D721Med (cell line): Measurements from ENCODE around the gene ATXN1.

Experiments
- DNase-seq: peaks from one replicate; pipeline ENCODE4 v3.0.0; 2011; ENCODE audit warnings: low spot score; ENCODE audit not compliant: insufficient read length
- FAIRE-seq: peaks from 2 replicates; lab custom pipeline; 2011; peaks lifted over from hg19 to GRCh38; lab: Jason Lieb, UNC
- CTCF ChIP-seq: IDR thresholded peaks from 2 replicates; pipeline ENCODE4 v1.5.1; 2012; ENCODE audit warnings: mild to moderate bottlenecking, control low read depth; ENCODE audit not compliant: insufficient read depth; ENCODE audit errors: missing control alignments

Gene ATXN1

DNA sequence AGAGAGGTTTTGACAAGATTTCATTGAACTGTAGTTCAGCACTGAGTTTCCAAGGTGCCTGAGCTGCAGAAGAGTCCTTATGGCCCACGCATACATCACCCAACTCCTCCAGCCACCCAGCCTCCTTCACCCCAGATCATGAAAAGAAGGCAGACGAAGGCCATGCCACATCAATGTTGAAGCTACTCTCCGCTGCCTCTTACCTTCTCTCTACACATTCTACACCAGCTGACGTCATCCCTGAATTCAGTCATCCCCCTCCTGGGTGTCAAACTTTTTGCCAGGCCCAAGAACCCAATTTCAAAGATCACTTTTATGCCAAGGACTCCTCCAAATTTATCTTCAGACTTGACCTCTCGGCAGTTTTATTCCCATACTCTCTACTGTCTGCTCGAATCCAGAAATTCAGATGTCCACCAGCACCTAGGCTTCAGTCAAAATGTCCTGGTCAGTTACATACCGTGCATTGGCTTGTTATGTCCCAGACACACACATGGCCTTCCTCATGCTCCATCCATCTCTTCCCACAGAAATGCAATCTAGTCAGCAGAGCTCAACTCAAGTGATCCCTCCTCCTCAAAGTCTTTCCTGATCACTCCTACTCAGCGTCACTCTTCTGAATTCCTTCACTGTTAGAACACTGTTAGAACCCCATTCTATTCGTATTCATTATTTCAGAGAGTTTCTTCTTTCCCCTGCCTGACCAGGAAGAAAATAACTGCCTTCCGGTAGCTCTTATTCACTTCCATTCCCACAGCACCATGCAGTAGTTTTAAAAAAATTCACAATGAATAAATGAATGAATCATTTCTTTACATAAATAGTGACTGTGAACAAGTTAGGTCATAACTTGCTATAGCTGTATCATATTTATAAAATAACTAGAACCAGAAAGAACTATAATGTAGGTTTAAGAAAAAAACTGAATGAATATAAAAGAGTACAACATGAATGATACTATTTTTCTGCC lies 11.5 kb downstream of the ATXN1 start:
- FAIRE-seq (no peak), DNase-seq (no peak)
- TF ChIP-seq CTCF = no peak

DNA sequence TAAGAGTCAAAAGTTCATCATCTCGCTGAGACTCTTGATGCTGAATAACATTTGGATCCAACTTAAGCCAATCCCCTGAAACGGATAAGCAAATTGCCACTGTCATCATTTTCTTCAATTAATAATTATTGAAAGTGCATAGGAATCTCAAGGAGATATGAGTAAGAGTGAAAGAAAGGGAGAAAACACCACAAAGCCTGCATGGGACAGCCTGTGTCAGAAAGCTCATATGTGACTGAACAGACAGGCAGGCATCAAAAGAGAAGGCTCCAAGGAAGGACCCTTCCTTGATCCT lies 13.3 kb downstream of the ATXN1 start:
- FAIRE-seq (no peak), DNase-seq (no peak)
- TF ChIP-seq CTCF = no peak

DNA sequence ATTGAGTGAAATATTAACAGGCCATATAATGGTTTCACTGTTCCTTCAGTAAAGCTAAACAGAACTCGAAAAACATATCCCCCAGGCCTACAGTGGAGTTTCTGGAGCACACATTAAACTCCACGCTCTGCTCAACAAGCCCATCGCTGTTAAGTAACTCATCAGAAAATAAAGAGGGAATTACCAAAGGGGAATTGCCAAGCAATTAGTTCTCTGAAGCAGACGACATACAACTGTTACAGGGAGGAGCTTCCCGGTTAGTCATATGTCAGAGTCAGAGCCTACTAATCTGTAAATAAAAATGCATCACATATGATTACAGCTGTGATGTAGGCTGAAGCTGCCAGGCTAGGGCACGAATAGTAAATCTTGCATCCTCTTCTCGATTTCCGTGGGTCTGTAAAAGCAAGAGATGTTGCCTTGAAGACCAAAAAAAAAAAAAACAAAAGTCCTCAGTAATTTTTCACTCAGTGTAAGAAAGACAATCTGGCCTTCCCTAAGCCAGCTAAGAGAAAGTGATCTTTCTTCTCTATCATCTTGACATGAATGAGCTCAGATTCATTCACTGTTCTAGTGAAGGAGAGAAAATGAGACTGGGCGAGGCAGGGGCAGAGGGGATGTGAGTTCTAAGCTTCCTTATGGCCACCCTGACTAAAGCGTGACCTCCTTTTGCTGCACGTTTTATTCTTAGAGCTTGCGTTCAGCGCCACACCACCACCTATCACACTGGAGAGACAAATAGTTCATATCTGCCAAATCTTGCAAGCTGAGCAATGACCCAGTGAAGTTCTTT lies 13.8 kb downstream of the ATXN1 start:
- no peak for FAIRE-seq
- DNase-seq = no peak

DNA sequence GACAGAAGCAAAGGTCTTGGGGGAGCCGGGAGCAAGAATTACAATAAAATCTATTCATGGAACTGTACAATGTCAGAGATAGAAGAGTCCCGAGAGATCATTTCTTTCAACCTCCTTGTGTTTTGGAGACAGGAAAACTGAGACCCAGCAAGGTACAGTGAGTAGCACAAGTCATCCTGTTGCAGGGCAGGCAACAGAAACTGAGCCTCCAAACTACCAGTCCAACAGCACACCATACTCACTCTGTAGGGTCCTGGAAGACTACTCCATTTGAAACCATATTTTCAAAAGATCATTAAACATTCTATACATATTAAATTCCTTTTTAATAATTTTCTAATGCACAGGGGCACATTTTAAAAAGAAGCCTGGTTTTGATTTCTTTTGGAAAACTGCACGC lies 14.4 kb downstream of the ATXN1 start:
- DNase-seq (no peak), FAIRE-seq (no peak)
- no peak for TF ChIP-seq CTCF

More for the DNA sequence above, 13.8 kb downstream of the ATXN1 start:
- no peak for TF ChIP-seq CTCF

- FAIRE-seq (no peak), DNase-seq (no peak)
- no peak for TF ChIP-seq CTCF
Observed at GRCh38 chr6:16746401-16746800, 14.9 kb downstream of the ATXN1 start.

DNA sequence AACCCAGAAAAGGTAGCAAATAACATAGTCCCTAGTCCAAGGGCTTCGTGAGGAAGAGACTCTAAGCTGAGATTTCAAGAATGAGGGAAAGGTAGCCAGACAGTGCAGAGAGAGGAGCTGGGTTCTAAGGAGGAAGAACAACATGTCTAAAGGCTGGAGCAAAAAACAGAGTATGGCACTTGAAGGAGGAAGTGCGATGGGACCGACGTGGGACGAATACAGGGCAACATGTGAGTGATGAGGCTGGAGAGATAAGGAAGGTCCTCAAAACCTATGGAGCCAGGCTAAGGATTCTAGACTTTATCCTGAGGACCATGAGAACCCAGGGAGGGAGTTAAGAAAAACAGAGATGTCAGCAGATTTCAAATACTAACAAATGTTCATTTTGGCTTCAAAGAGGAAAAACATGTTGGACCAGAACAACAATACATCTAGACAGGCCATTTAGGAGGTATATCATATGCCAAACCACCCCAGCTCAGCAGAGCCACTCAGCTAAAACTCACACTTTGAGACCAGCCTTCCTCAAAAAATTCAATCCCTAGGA lies 17.5 kb downstream of the ATXN1 start:
- TF ChIP-seq CTCF = no peak
- DNase-seq = no peak

DNA sequence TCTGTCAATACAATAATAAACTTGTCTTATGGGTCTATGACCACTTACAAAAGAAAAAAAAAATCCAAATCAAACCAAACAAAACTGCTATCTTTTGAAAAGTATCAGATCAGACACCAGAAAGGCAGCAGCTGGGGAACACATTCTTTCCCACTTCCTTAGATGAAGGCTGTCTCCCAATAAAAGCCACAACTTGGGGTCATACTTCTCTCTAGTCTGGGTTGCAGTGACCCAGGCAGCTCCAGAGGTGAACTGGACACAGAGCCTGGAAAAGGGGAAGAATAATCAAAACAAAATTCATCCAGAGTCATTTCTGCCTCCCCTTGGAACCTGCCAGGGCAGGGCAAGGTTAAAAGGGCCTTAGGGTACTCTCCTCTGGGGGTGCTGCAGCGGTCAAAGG lies 19.1 kb downstream of the ATXN1 start:
- DNase-seq = no peak
- TF ChIP-seq CTCF = no peak
- no peak for FAIRE-seq

More for the DNA sequence above, 17.5 kb downstream of the ATXN1 start:
- FAIRE-seq = no peak
